ENCODE data around the gene ROR1.

GRCh38 chr1:63987014-63987627 lies 213.3 kb downstream of the ROR1 start:
- TF ChIP-seq CTCF (IDR thresholded peaks at IDR 0.05; ENCODE audit: low read depth, low read length), result no peak
- no peak for TF ChIP-seq POLR2A (IDR thresholded peaks at IDR 0.05; ENCODE audit: extremely low read depth, insufficient read length)
